22Rv1 (cell line): ENCODE measurements around the gene TNFRSF21.

Experiments
- CTCF ChIP-seq: fragments of 450-650 bp; IDR thresholded peaks from 2 replicates; pipeline ENCODE4 v1.5.1; 2017; ENCODE audit warnings: mild to moderate bottlenecking
- ZFX ChIP-seq: fragments of 450-650 bp; IDR thresholded peaks from 2 replicates; pipeline ENCODE4 v1.6.1; 2017; ENCODE audit warnings: antibody characterized with exemption, borderline replicate concordance

GRCh38 chr6:47263268-47263667, 46.4 kb downstream of the TNFRSF21 start:
- no peak for TF ChIP-seq ZFX
- TF ChIP-seq CTCF: no peak
